Adipose tissue (tissue), 3 donors: ENCODE results near the gene LGALS12. TPM values are rescaled to one million over a fixed set of nuclear protein-coding genes. Genes with fewer than 3 reads are reported as not detected.
"Not testable (repeated sequence)": the region's sequence is repeated elsewhere in the genome, so short reads cannot be mapped to it uniquely, and the experiment has no call there.

ENCODE experiments used
- H3K27ac ChIP-seq: one replicate; pipeline ENCODE4 v1.5.1; 2013; ENCODE audit warnings: low read depth, low read length
- WGBS, 3 donors: extraction: QIAGEN DNeasy Blood & Tissue Kit; methylation state at CpG; one replicate each; pipeline ENCODE4 v1.1.7; 2013; 5-methylcytosine and 5-hydroxymethylcytosine counted together
- polyA plus RNA-seq, 3 donors: library from polyadenylated mRNA; stranded (reverse); fragments of 200-250 nt; gene quantifications; one replicate each; pipeline ENCODE4 v1.2.3, GENCODE V29; 2013
- donor health status: healthy with polysubstance abuse.
- donor health status: Bipolar disorder and iron deficiency.
- donor health status: healthy.

The LGALS12 gene
- polyA plus RNA-seq, 3 donors: 24.6 to 205 (median 72.4) TPM

DNA sequence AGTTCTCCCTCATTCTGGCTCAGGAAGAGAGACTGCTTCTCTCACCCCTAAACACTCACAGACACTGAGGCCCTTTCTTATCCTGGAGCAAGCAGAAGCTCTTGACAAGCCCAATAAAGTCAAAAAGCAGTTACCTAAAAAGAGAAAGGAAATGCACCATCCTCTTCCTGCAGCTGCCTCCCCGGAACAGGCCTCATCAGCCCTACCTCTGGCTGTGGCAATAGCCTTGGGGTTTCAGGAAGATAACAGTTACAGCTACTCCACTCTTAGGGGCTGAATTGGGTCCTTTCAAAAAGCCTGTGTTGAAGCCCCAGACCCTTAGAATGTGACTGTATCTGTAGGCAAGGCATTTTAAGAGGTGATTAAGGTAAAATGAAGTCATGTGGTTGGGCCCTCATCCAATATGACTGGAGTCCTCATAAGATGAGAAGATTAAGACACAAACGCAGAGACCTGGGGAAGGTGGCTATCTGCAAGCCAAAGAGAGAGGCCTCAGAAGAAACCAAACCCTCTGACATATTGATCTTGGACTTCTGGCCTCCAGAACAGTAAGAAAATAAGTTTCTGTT is 3.5 kb upstream of the LGALS12 start:
- no peak overlapping the region for H3K27ac ChIP-seq
- 22 to 48% (median 46%) methylated on average over 2 of the region's 2 CpGs for WGBS, 3 donors

DNA sequence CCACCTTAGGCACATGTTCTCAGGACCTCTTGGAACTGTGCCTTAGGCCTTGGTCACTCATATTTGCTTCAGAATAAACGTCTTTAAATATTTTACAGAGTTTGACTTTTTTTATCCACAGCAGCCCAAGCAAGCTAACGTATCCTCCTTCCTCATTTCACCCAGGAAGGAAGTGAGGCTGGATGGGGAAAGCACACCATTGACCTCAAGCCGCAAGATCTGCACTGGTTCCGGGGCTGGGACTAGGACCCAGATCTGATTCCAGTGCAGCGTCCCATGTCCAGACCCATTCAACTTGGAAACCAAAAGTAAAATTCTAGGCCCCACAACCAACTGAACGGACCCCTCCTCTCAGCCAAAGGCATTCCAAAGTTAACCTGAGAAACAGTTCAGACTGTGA is 2.4 kb upstream of the LGALS12 start:
- WGBS, 3 donors: 48 to 64% (median 61%) methylated on average over 6 of the region's 6 CpGs

GRCh38 chr11:63504054-63504453 is 1.8 kb upstream of the LGALS12 start:
- H3K27ac ChIP-seq: no peak overlapping the region
- WGBS, 3 donors: 90 to 94% (median 92%) methylated on average over 1 of the region's 1 CpG

More for the DNA sequence above, 2.4 kb upstream of the LGALS12 start:
- H3K27ac ChIP-seq: no peak overlapping the region

DNA sequence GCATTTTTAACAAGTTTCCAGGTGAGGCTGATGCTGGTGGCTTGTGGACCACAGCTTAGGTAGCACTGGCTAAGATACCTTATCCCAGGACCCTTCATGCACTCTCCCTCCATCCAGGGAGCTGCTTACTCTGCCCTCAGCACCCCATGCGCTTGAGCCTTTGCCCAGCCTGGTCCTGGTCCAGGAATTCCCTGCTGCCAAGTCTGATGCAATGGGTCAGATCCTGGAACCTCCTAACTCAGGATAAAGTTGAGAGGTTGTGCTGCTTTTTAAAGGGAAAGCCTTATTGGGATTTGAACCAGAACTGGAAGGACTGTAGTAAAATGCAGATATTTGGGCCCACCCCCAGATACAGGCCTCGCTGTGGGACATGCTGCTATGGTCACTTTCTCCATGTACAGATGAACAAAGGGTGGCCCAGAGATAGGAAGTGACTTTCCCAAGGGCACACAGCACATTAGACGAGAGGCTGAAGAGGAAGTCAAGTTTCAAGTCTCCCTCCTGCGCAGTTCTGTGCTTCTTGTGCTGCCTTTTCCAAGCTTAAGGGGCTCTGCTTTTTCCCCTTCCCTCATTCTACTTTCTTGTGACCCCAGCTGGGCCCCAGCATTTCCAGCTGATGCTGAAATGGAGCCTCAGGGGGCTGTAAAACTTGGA is 824 bp upstream of the LGALS12 start:
- WGBS, 3 donors: 42 to 45% (median 42%) methylated on average over 4 of the region's 4 CpGs
- H3K27ac ChIP-seq: no peak overlapping the region

DNA sequence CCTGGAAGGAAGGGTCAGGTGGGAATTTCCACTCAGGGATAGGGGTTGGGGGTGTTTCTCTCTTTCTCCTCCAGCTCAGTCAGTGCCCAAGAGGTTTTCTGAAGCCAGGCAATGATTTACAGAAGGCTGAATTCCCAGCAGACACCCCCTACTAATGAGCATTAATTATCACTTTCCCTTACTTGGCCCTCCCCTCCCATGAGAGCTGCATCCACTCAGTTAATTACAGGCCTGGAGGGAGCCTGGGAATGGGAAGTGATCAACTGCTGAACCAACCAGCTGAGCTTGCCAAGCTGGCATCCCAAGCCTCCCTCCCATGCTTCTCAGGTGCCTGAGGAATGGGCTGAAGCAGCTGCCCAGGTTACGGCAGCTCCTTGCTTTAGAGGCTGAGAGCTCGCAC is 992 bp downstream of the LGALS12 start:
- no peak overlapping the region for H3K27ac ChIP-seq
- WGBS, 3 donors: 82 to 84% (median 83%) methylated on average over 2 of the region's 2 CpGs

GRCh38 chr11:63507511-63507910 is 1.6 kb downstream of the LGALS12 start:
- no peak overlapping the region for H3K27ac ChIP-seq
- WGBS, 3 donors: 55 to 79% (median 68%) methylated on average over 2 of the region's 2 CpGs

DNA sequence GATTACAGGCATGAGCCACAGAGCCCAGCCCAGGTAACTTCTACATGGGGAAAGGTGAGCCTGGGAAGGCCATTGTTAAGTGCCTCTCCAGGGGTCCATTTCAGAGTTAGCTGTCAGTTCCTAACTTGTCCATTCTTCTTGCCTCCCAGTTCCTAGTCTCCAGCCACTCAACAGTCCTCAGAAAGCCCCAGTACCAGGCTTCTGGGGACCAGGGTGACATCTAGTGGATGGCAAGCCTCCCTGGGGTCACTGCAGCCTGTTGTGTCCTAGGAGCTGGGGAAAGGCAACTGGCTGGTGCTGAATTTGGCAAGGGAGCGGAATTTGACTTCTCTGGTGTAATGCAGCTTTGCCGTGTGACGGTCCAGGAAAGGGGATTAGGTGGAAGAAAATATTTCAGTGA is 2.1 kb downstream of the LGALS12 start:
- WGBS, 3 donors: 57 to 83% (median 80%) methylated on average over 3 of the region's 3 CpGs
- no peak overlapping the region for H3K27ac ChIP-seq

GRCh38 chr11:63508745-63509144 is 2.9 kb downstream of the LGALS12 start:
- WGBS, 3 donors: 71 to 92% (median 80%) methylated on average over 12 of the region's 12 CpGs
- H3K27ac ChIP-seq: no peak overlapping the region

GRCh38 chr11:63510360-63511047 is 4.6 kb downstream of the LGALS12 start:
- H3K27ac ChIP-seq: no peak overlapping the region
- 62 to 72% (median 69%) methylated on average over 7 of the region's 7 CpGs for WGBS, 3 donors

DNA sequence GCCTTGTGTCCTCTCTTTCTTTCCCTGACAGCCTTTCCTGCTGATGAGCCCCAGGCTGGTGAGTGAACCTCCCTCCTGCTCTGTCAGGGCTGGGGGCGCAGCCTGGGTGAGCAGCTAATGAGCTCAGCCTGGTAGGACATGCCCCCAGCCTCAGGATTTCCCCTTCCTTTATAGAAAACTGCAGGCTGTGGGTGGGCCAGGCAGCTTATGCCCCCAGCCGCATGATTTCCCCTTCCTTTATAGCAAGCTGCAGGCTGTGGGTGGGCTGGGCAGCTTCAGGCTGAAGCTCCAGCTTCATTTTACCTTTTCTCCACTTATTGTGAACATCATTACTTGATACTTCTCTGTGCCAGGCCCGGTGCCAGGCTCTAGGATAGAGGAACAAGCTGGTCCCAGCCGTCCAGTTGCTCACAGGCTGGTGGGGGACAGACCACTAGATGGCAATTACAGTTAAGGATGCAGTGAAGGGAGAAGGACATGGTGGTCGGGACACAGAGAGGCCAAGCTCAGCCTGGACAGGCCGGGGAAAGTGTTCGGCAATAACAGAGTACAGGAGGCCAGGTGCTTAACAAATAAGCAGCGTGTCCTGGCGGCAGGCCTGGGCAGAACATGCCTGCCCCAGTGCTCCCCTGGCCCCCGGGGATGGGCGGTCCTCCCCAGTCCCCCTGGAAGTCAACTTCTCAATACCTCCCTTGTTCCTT is 5.3 kb downstream of the LGALS12 start:
- H3K27ac ChIP-seq: no peak overlapping the region
- WGBS, 3 donors: 81 to 88% (median 85%) methylated on average over 11 of the region's 11 CpGs

DNA sequence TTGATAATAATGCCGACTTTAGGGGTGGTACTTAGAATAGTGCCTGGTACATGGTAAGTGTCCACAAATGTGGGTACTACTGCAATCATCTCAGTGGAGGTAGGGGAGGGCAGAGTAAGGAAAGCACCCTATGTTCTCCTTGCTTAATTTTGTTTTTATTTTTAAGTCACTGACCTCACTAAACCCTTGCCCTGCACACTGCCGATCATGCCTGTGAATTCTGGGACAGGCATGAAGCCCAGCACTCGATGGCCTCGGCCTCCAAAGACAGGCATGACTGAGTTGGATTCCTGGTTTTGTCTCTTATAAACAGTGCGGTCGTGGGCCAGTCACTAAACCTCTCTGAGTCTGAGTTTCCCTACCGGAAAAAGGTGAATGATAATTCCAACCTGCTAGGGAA is 6.9 kb downstream of the LGALS12 start:
- H3K27ac ChIP-seq: no peak overlapping the region
- 86 to 91% (median 89%) methylated on average over 7 of the region's 7 CpGs for WGBS, 3 donors

DNA sequence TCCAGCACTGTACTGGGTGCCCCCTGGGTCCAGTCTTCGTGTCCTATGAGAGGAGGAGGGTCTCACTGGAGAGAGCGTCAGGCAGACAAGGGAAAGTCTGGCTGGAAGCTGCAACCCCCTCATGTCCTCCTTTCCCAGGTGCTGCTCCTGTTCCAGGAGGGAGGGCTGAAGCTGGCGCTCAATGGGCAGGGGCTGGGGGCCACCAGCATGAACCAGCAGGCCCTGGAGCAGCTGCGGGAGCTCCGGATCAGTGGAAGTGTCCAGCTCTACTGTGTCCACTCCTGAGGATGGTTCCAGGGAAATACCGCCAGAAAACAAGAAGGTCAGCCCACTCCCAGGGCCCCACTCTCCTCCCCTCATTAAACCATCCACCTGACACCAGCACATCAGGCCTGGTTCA is 10.2 kb downstream of the LGALS12 start:
- H3K27ac ChIP-seq: no peak overlapping the region
- WGBS, 3 donors: 91 to 97% (median 96%) methylated on average over 5 to 6 of the region's 6 CpGs

DNA sequence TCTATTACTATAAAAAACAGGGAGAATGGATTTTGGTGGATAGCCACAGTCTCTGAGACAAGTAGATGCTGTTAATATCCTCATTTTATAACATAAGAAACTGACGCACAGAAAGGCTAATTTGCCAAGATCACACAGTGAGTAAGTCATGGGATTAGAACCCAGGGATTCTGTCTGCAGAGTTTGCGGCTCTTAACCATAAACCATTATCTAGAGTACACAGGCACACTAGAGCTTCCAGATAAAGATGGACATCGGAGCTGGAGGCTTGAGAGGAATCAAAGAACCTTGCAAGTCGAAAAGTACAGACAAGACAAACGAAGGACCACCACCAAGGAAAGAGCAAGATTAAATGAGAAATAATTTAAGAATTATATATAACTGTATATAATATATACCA is 11.3 kb downstream of the LGALS12 start:
- H3K27ac ChIP-seq: no peak overlapping the region
- WGBS, 3 donors: 89 to 97% (median 96%) methylated on average over 5 of the region's 5 CpGs

DNA sequence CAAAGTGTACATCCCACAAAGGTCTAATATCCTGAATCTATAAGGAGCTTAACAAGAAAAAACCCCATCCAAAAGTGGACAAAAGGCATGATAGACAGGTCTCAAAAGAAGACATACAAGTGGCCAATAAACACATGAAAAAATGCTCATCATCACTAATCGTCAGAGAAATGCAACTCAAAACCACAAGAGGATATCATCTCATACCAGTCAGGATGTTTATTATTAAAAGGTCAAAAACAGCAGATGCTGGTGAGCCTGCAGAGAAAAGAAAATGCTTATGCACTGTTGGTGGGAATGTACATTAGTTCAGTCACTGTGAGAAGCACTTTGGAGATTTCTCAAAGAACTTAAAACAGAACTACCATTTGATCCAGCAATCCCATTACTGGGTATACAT is 12.7 kb downstream of the LGALS12 start:
- WGBS, 3 donors: 11 to 52% (median 17%) methylated on average over 1 of the region's 1 CpG
- no peak overlapping the region for H3K27ac ChIP-seq

DNA sequence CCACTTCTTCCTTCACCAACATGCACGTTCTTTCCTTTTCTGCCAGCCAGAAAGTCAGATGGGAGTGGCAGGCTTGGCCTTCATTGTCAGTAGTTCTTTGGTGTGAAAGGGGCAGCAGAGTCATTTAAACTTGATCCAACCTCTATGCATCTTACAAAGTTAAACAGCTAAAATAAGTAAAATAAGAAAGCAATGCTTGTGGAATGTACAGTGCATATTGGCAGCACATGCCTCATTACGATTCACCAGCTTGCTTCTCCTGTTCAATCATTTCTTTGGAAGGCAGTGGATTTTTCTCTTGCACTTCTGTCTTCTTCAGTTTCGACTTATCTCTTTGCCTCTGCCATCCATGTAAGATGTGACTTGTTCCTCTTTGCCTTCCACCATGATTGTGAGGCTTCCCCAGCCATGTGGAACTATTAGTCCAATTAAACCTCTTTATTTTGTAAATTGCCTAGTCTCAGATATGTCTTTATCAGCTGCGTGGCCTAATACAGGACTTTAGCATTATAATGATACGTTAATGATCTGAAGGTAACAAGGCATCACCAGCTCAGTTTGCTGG is 14.8 kb downstream of the LGALS12 start:
- H3K27ac ChIP-seq: no peak overlapping the region
- WGBS, 3 donors: 86 to 91% (median 90%) methylated on average over 5 of the region's 5 CpGs

GRCh38 chr11:63521896-63522295 is 16.0 kb downstream of the LGALS12 start:
- 71 to 95% (median 78%) methylated on average over 2 of the region's 2 CpGs for WGBS, 3 donors
- H3K27ac ChIP-seq: no peak overlapping the region

DNA sequence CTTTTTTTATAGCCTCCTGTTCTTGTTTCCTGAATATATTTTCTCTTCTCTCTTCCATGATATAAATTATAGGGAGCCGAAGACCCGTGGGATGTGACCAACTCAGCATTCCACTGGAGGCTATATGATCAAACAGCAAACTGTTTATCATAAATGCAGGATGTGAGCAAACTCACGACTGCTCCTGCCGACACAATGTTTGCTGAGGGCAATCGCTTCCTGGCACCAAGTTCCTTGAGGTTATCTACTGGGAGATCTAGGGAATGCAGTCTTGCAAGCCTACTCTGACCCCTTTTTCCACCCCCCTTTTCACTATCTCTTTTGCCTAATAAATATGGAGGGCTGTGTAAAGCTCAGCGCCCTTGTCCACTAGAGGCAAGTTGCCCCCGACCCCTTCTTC is 17.3 kb downstream of the LGALS12 start:
- WGBS, 3 donors: 68 to 87% (median 84%) methylated on average over 7 of the region's 7 CpGs
- H3K27ac ChIP-seq: no peak overlapping the region

DNA sequence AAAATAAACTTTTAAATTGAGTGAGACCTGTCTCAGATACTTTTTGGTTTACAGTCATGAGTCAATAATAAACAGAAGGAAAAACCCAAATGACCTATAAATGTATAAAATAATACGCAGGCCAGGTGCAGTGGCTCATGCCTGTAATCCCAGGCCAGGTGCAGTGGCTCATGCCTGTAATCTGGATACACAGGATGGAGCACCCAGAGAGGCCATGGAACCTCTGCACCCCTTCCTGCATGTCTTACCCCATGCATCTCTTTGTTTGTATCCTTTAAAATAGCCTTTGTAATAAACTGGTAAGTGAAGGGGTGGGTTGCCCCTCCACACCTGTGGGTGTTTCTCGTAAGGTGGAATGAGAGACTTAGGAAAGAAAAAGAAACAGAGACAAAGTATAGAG is 21.8 kb downstream of the LGALS12 start:
- 81 to 93% (median 83%) methylated on average over 2 of the region's 2 CpGs for WGBS, 3 donors
- no peak overlapping the region for H3K27ac ChIP-seq

DNA sequence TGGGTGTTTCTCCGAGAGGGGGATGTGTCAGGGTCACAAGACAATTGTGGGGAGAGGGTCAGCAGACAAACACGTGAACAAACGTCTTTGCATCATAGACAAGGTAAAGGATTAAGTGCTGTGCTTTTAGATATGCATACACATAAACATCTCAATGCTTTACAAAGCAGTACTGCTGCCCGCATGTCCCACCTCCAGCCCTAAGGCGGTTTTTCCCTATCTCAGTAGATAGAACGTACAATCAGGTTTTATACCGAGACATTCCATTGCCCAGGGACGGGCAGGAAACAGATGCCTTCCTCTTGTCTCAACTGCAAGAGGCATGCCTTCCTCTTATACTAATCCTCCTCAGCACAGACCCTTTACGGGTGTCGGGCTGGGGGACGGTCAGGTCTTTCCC is 22.3 kb downstream of the LGALS12 start:
- H3K27ac ChIP-seq: not testable (repeated sequence)
- 27 to 66% (median 44%) methylated on average over 4 to 8 of the region's 11 CpGs for WGBS, 3 donors
